HepG2 (cell line): ENCODE data around the gene TIA1. TPM values are rescaled to one million over a fixed set of nuclear protein-coding genes. Genes with fewer than 3 reads are reported as not detected.

ENCODE experiments used
- ERF ChIP-seq: IDR thresholded peaks from 2 replicates; pipeline ENCODE4 v1.6.1; 2018; ENCODE audit warnings: missing biosample characterization, missing genetic modification reagents
- GPN1 ChIP-seq: sonication (generic); formaldehyde crosslinking; IDR thresholded peaks from 2 replicates; pipeline ENCODE4 v1.5.1; 2020; ENCODE audit warnings: missing genetic modification reagents, borderline replicate concordance
- GTF3A ChIP-seq: sonication (generic); formaldehyde crosslinking; conservative IDR thresholded peaks from 2 replicates; pipeline ENCODE4 v1.4.0; 2020; ENCODE audit warnings: mild to moderate bottlenecking, missing genetic modification reagents
- HOXA7 ChIP-seq: sonication (generic); formaldehyde crosslinking; IDR thresholded peaks from 2 replicates; pipeline ENCODE4 v1.8.1; 2022; ENCODE audit warnings: mild to moderate bottlenecking, missing genetic modification reagents, moderate library complexity
- MLXIP ChIP-seq: sonication (generic); formaldehyde crosslinking; IDR thresholded peaks from 2 replicates; pipeline ENCODE4 v1.9.0; 2021; ENCODE audit warnings: missing genetic modification reagents, borderline replicate concordance
- MTA1 ChIP-seq: sonication (generic); formaldehyde crosslinking; IDR thresholded peaks from 2 replicates; pipeline ENCODE4 v1.4.0; 2020; ENCODE audit warnings: missing genetic modification reagents, mild to moderate bottlenecking, borderline replicate concordance
- NBN ChIP-seq: fragments of 450-650 bp; conservative IDR thresholded peaks from 2 replicates; pipeline ENCODE4 v1.6.1; 2017
- POLR2A ChIP-seq, 2 experiments: IDR thresholded peaks; 2 replicates each; pipeline ENCODE4 v1.6.1; 2011; ENCODE audit warnings: low read depth in 2 of 2, low read length in 2 of 2, mild to moderate bottlenecking in 1 of 2, moderate library complexity in 1 of 2; ENCODE audit not compliant: insufficient read depth in 1 of 2
- PRDM15 ChIP-seq: sonication (generic); formaldehyde crosslinking; IDR thresholded peaks from 2 replicates; pipeline ENCODE4 v1.4.0; 2020; ENCODE audit warnings: missing genetic modification reagents
- RAD21 ChIP-seq: fragments of 450-650 bp; formaldehyde crosslinking; IDR thresholded peaks from 2 replicates; pipeline ENCODE4 v1.5.0; 2020; ENCODE audit warnings: mild to moderate bottlenecking
- WIZ ChIP-seq: sonication (generic); formaldehyde crosslinking; IDR thresholded peaks from 2 replicates; pipeline ENCODE4 v1.5.1; 2020; ENCODE audit warnings: mild to moderate bottlenecking, missing genetic modification reagents
- ZMYM2 ChIP-seq: sonication (generic); formaldehyde crosslinking; IDR thresholded peaks from 2 replicates; pipeline ENCODE4 v1.8.0; 2022; ENCODE audit warnings: mild to moderate bottlenecking, missing genetic modification reagents
- ZNF552 ChIP-seq: sonication (generic); formaldehyde crosslinking; IDR thresholded peaks from 2 replicates; pipeline ENCODE4 v1.9.0; 2022; ENCODE audit warnings: missing genetic modification reagents, mild to moderate bottlenecking, borderline replicate concordance
- ZNF615 ChIP-seq: sonication (generic); formaldehyde crosslinking; IDR thresholded peaks from 2 replicates; pipeline ENCODE4 v1.5.0; 2020; ENCODE audit warnings: mild to moderate bottlenecking, missing genetic modification reagents, borderline replicate concordance
- ZNF644 ChIP-seq: IDR thresholded peaks from 2 replicates; pipeline ENCODE4 v1.6.1; 2016; ENCODE audit warnings: low read depth
- ZNF816 ChIP-seq: sonication (generic); formaldehyde crosslinking; IDR thresholded peaks from 2 replicates; pipeline ENCODE4 v1.8.0; 2022; ENCODE audit warnings: missing genetic modification reagents, mild to moderate bottlenecking, borderline replicate concordance
- polyA plus RNA-seq, 8 experiments: library from polyadenylated mRNA; depleted of rRNA in 3 of 8; stranded (reverse) in 7 of 8; unstranded in 1 of 8; fragments of >200 nt; fragmentation: Illumina TruSeq in 4 of 8; extraction: Trizol in 4 of 8; gene quantifications; 2 replicates each; pipeline versions ENCODE4 v1.2.1 to v1.2.3, GENCODE V29; 2011 to 2016; ENCODE audit warnings: low read depth in 4 of 8, missing spikeins in 1 of 8, mixed read lengths in 1 of 8; ENCODE audit not compliant: insufficient read depth in 1 of 8
- total RNA-seq, 5 experiments: library from RNA; depleted of rRNA; stranded (reverse); fragments of >200 nt; fragmentation: Illumina TruSeq; extraction: Trizol; gene quantifications; 2 replicates each; pipeline ENCODE4 v1.2.3, GENCODE V29; 2016; ENCODE audit warnings: low read depth in 1 of 5
- TF ChIP-seq, protein P1 (sequence below): sonication (generic); formaldehyde crosslinking; conservative IDR thresholded peaks from 2 replicates; pipeline ENCODE4 v1.8.0; 2022; ENCODE audit warnings: missing genetic modification reagents
- TF ChIP-seq, protein P2 (sequence below): IDR thresholded peaks from 2 replicates; pipeline ENCODE4 v1.6.1; 2012; ENCODE audit warnings: low read depth, low read length, improper control_type of control experiment
- TF ChIP-seq, protein P3 (sequence below): sonication (generic); formaldehyde crosslinking; IDR thresholded peaks from 2 replicates; pipeline ENCODE4 v1.5.0; 2020; ENCODE audit warnings: missing genetic modification reagents

Gene TIA1
- total and polyA plus RNA-seq, 2 of the 13 experiments (the other 11 are each of a cell fraction or from before 2014, with no cell fraction given): 209 to 319 TPM

- TF ChIP-seq GTF3A (CRISPR knock-in tag) (no peak; the same call in 1 of the 2 replicates), GPN1 (CRISPR knock-in tag) (peak; percentile 84; the same call in 1 of the 2 replicates), RAD21 (CRISPR knock-in tag) (peak; percentile 37; the same call in 1 of the 2 replicates), HOXA7 (CRISPR knock-in tag) (no peak), ZNF644 (no peak), ERF (peak; percentile 82), WIZ (CRISPR knock-in tag) (peak; percentile 96), ZNF552 (peak; percentile 24; the same call in 1 of the 2 replicates), MTA1 (CRISPR knock-in tag) (peak; percentile 76), ZNF615 (CRISPR knock-in tag) (no peak), PRDM15 (CRISPR knock-in tag) (0 out of 2 replicates have a peak, but pooled peaks have one; percentile 17), NBN (no peak), ZNF816 (CRISPR knock-in tag) (peak; percentile 96; the same call in 1 of the 2 replicates), ZMYM2 (peak; percentile 21; the same call in 1 of the 2 replicates), POLR2A (IDR thresholded peaks at IDR 0.05; ENCODE audit: insufficient read depth in 1 of 2, low read depth in 2 of 2, low read length in 2 of 2) (peak; percentile 92 to 98), MLXIP (CRISPR knock-in tag) (no peak)
- TF ChIP-seq, protein P1, sequence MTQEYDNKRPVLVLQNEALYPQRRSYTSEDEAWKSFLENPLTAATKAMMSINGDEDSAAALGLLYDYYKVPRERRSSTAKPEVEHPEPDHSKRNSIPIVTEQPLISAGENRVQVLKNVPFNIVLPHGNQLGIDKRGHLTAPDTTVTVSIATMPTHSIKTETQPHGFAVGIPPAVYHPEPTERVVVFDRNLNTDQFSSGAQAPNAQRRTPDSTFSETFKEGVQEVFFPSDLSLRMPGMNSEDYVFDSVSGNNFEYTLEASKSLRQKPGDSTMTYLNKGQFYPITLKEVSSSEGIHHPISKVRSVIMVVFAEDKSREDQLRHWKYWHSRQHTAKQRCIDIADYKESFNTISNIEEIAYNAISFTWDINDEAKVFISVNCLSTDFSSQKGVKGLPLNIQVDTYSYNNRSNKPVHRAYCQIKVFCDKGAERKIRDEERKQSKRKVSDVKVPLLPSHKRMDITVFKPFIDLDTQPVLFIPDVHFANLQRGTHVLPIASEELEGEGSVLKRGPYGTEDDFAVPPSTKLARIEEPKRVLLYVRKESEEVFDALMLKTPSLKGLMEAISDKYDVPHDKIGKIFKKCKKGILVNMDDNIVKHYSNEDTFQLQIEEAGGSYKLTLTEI: no peak
- TF ChIP-seq, protein P2, sequence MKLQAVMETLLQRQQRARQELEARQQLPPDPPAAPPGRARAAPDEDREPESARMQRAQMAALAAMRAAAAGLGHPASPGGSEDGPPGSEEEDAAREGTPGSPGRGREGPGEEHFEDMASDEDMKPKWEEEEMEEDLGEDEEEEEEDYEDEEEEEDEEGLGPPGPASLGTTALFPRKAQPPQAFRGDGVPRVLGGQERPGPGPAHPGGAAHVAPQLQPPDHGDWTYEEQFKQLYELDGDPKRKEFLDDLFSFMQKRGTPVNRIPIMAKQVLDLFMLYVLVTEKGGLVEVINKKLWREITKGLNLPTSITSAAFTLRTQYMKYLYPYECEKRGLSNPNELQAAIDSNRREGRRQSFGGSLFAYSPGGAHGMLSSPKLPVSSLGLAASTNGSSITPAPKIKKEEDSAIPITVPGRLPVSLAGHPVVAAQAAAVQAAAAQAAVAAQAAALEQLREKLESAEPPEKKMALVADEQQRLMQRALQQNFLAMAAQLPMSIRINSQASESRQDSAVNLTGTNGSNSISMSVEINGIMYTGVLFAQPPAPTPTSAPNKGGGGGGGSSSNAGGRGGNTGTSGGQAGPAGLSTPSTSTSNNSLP: no peak
- TF ChIP-seq, protein P3, sequence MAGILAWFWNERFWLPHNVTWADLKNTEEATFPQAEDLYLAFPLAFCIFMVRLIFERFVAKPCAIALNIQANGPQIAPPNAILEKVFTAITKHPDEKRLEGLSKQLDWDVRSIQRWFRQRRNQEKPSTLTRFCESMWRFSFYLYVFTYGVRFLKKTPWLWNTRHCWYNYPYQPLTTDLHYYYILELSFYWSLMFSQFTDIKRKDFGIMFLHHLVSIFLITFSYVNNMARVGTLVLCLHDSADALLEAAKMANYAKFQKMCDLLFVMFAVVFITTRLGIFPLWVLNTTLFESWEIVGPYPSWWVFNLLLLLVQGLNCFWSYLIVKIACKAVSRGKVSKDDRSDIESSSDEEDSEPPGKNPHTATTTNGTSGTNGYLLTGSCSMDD: no peak
Measured at GRCh38 chr2:70248181-70248847, at the start of gene TIA1 (continued).
